Measurements from ENCODE around the gene ID1.

Gene ID1

DNA sequence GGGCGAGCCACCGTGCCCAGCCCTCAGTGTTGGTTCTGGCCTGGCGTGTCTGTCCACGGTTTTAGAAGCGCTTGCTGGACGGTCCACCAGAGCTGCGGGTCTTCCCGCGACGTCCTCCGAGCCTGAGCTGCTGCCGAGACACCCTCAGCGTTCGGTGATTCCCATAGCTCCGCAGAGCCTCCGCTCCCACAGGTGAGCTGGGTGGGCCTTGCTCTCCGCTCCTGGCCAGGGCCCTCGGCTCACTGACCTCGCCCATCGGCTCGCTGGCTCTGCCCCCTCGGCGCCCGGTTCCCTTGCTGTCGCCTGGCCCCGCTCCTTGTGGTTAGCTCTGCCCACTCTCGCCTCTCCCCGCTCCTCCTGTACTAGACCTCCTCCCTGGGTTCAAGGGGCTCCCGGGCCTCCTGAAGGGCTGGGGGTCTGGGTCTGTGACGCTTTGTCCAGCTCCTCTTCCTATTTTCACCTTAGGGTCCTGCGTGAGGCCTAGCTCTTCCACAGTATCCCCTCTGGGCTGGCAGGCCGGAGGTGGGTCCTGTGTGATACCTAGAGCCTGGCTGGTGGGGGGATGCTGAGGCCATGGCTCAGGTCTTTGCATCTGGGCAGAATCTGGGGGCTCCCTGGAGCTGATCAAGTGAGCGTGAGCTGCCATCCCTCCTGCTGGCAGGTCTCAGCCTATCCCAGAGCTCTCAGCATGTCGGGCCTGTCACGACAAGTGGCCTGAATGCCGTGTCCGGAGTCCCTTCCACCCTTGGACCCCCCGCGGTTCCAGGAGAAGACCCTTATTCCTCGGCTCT lies 27.7 kb downstream of the ID1 start:
- in situ Hi-C loops (cut with HindIII; ENCODE audit: low sequenced_read_pairs) = no loop called here

- in situ Hi-C loops (cut with HindIII; ENCODE audit: low sequenced_read_pairs) = no loop called here
These were observed 28.3 kb downstream of the ID1 start for GRCh38 chr20:31633339-31633914.

- in situ Hi-C loops (cut with HindIII; ENCODE audit: low sequenced_read_pairs) = no loop called here
These were observed 32.6 kb downstream of the ID1 start, which contains the start of gene COX4I2 for GRCh38 chr20:31637660-31638059. TSS of gene COX4I2 (plus strand) at chr20:31637912. CDS start at chr20:31639018, 1,106 bp downstream.

DNA sequence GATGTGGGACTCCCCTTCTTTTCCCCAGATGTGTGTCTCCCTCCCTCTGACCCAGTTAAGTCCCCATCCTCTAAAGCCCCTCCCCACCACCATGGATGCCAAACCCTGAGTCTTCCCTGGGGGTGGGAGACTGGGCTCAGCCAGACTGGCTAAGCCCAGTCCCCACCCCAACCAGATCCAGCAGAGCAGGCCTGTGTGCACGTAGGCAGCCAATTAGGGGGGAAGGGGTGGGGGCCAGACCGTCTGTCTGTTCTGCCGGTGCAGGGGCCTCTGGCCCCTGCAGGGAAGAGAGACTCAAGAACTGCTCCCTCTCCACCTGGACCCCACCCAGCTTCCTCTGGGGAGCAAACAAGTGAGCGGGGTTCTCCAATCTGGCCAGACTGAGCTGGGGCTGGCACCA lies 33.2 kb downstream of the ID1 start:
- in situ Hi-C loops (cut with HindIII; ENCODE audit: low sequenced_read_pairs) = no loop called here

DNA sequence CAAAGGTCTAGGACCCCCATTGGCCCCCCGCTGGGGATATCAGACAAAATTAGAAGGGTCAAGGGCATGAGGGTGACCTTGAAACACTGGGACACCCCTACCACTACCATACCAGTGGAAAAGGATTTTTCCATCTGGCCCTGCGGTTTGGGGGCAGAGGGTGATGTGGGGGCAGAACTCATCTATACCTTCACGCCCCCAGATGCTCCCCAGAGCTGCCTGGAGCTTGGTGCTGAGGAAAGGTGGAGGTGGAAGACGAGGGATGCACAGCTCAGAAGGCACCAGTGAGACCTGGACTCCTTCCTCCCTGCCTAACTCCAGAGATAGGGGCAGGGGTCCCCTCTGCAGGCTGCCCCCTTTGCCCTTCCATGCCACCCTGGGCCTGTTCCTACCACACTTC lies 33.7 kb downstream of the ID1 start:
- in situ Hi-C loops (cut with HindIII; ENCODE audit: low sequenced_read_pairs) = no loop called here

DNA sequence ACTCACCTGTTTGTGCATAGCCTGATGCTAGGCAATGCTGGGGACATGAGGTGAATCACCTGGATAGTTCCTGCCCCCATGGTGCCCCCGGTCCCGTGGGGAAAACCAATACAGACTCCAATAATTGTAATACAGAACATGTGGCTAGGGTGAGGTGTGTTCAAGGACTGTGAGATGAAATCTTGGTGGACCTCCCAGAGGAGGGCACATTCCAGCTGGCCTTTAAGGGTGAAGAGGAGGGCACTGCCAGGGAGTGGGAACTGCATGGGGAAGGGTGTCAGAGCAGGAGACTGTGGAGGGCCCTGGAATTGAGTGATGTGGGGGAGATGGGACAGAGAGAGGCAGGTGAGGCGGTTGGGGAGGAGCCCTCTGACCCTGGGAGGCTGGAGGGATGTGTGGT lies 35.2 kb downstream of the ID1 start:
- in situ Hi-C loops (cut with HindIII; ENCODE audit: low sequenced_read_pairs) = no loop called here

DNA sequence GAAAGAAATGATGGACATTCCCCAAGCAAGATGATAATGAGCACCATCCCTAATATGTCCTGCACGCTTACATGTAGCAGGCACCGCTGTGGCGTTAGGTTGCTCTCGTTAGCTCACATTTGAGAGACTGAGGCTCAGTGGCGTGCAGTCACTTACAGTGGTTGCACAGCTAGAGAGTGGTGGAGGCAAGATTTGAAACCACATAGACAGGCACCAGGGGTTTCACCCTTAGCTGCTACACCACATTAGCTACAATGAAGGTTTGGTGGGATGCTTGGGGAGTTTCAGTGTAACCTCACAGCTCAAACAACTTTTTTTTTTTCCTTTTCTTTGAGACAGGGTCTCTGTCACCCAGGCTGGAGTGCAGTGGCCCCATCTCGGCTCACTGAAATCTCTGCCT lies 36.3 kb downstream of the ID1 start:
- in situ Hi-C loops (cut with HindIII; ENCODE audit: low sequenced_read_pairs) = no loop called here

DNA sequence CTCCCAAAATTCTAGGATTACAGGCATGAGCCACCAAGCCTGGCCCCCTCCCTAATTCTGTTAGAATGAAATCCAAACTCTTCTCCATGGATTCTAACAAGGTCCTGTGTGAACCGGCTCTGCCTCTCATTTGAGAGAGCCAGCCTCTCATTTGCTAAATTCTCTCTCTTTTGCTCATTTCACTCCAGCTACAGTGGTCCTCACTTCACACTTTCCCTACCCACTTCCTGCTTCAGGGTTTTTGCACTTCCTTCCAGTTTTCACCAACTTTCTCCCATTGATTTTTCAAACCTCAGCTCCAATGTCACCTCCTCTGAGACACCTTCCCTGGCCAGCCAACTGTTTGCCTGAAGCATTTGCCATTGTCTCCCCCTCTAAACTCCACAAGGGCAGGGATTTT lies 37.7 kb downstream of the ID1 start:
- in situ Hi-C loops (cut with HindIII; ENCODE audit: low sequenced_read_pairs) = no loop called here

DNA sequence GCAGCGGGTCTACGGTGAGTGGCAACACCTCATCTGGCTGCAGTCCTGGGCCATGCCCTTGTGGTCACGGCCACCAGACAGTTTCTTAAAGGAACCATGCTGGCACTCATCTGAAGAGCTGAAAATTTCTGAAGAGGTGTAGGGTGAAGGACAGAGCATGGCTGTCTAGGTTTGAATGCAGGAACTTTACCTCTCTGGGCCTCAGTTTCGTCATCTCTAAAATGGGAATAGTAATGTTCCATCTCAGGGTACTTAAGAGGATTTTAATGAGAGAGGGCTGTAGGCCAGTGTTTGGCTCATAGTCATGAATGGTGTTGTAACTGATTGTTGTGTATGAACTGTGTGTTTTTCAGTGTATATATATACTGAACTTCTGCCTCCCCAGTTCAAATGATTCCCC lies 38.4 kb downstream of the ID1 start:
- in situ Hi-C loops (cut with HindIII; ENCODE audit: low sequenced_read_pairs) = no loop called here

DNA sequence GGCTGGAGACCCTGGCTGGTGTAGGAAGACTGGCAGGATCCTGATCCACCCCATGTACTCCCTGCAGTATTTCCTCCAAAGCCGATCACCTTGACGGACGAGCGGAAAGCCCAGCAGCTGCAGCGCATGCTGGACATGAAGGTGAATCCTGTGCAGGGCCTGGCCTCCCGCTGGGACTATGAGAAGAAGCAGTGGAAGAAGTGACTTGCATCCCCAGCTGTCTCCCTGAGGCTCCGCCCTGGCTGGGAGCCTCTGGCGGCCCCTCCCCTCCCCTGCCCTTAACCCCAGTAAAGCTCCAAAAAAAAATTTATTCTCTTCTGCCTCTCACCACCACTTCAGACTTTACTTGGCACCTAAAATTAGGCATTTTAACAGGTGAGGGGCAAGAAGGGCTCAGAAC lies 39.6 kb downstream of the ID1 start:
- in situ Hi-C loops (cut with HindIII; ENCODE audit: low sequenced_read_pairs) = loop anchor here (5.0 kb wide), 1 partner anchor 78 kb away; the partner anchor contains the start of gene BCL2L1

GRCh38 chr20:31648104-31648503 lies 43.0 kb downstream of the ID1 start:
- in situ Hi-C loops (cut with HindIII; ENCODE audit: low sequenced_read_pairs) = loop anchor here (5.0 kb wide), 1 partner anchor 74 kb away; the partner anchor contains the start of gene BCL2L1

- in situ Hi-C loops (cut with HindIII; ENCODE audit: low sequenced_read_pairs) = no loop called here
These were observed 47.9 kb downstream of the ID1 start for GRCh38 chr20:31652917-31653396.

- in situ Hi-C loops (cut with HindIII; ENCODE audit: low sequenced_read_pairs) = no loop called here
These were observed 48.5 kb downstream of the ID1 start for GRCh38 chr20:31653561-31653960.

- in situ Hi-C loops (cut with HindIII; ENCODE audit: low sequenced_read_pairs) = no loop called here
These were observed 49.4 kb downstream of the ID1 start for GRCh38 chr20:31654534-31654933.
